ENCODE results near the gene LCE1A.

LCE1A gene

GRCh38 chr1:152827173-152827572 is at the start of gene LCE1A:
LCE1A (plus strand) TSS chr1:152827473; CDS start chr1:152827473, 0 bp downstream.
- DNase-seq = no peak

- DNase-seq = no peak
Measured at GRCh38 chr1:152777510-152778137, 49.6 kb upstream of the LCE1A start.

- DNase-seq = no peak
Measured at GRCh38 chr1:152783095-152783494, 44.2 kb upstream of the LCE1A start.

- DNase-seq = no peak
Measured at GRCh38 chr1:152786077-152786476, 41.2 kb upstream of the LCE1A start, which contains the start of gene LCE1E. LCE1E (plus strand) TSS chr1:152786257; CDS start chr1:152787300, 1,043 bp downstream.

GRCh38 chr1:152795686-152796085 is 31.6 kb upstream of the LCE1A start:
- no peak for DNase-seq

- DNase-seq = no peak
Measured at GRCh38 chr1:152796421-152796820, 30.9 kb upstream of the LCE1A start, which contains the start of gene LCE1D. LCE1D (plus strand) TSS chr1:152796721; CDS start chr1:152797795, 1,074 bp downstream.

- no peak for DNase-seq
Measured at GRCh38 chr1:152801333-152801732, 25.9 kb upstream of the LCE1A start.

GRCh38 chr1:152806576-152806975 is 20.7 kb upstream of the LCE1A start, which contains the start of gene LCE1C:
LCE1C (minus strand) TSS chr1:152806651; CDS start chr1:152805478, 1,173 bp downstream.
- DNase-seq = no peak

- no peak for DNase-seq
Measured at GRCh38 chr1:152811050-152811449, 16.2 kb upstream of the LCE1A start.

- DNase-seq = no peak
Measured at GRCh38 chr1:152811671-152812070, 15.6 kb upstream of the LCE1A start, which contains the start of gene LCE1B. LCE1B (plus strand) TSS chr1:152811971; CDS start chr1:152812447, 476 bp downstream.

- DNase-seq = no peak
Measured at GRCh38 chr1:152817309-152817708, 10.0 kb upstream of the LCE1A start.

GRCh38 chr1:152823294-152823693 is 4.0 kb upstream of the LCE1A start:
- DNase-seq = no peak

- no peak for DNase-seq
Measured at GRCh38 chr1:152824964-152825363, 2.3 kb upstream of the LCE1A start.

- no peak for DNase-seq
Measured at GRCh38 chr1:152836870-152837269, 9.6 kb downstream of the LCE1A start.

GRCh38 chr1:152842556-152842955 is 15.3 kb downstream of the LCE1A start, which contains the start of gene LCE6A:
LCE6A (plus strand) TSS chr1:152842856; CDS start chr1:152843521, 665 bp downstream.
- DNase-seq = no peak

GRCh38 chr1:152855661-152856060 is 28.4 kb downstream of the LCE1A start:
- no peak for DNase-seq

- no peak for DNase-seq
Measured at GRCh38 chr1:152858062-152858461, 30.8 kb downstream of the LCE1A start.

- DNase-seq = no peak
Measured at GRCh38 chr1:152859696-152860095, 32.4 kb downstream of the LCE1A start, which contains the start of gene LCE7A. LCE7A (plus strand) TSS chr1:152859996; CDS start chr1:152860698, 702 bp downstream.

GRCh38 chr1:152860129-152860528 is 32.9 kb downstream of the LCE1A start:
- DNase-seq = no peak

GRCh38 chr1:152861374-152861773 is 34.1 kb downstream of the LCE1A start:
- DNase-seq = no peak

GRCh38 chr1:152864443-152864842 is 37.2 kb downstream of the LCE1A start:
- DNase-seq = no peak

- DNase-seq = no peak
Measured at GRCh38 chr1:152866321-152866720, 39.0 kb downstream of the LCE1A start.

GRCh38 chr1:152869808-152870419 is 42.6 kb downstream of the LCE1A start:
- peak; percentile 70 for DNase-seq
